ENCODE results near the gene CEP192. TPM values are rescaled to one million over a fixed set of nuclear protein-coding genes. Genes with fewer than 3 reads are reported as not detected.
A peak's percentile ranks its signal among the peaks of the same experiment; 100 is the strongest.

The CEP192 gene
- total and polyA plus RNA-seq, 10 of the 15 experiments (the other 5 are each of a cell fraction or from before 2014, with no cell fraction given) = 15.4 to 58.2 (median 29.6) TPM

DNA sequence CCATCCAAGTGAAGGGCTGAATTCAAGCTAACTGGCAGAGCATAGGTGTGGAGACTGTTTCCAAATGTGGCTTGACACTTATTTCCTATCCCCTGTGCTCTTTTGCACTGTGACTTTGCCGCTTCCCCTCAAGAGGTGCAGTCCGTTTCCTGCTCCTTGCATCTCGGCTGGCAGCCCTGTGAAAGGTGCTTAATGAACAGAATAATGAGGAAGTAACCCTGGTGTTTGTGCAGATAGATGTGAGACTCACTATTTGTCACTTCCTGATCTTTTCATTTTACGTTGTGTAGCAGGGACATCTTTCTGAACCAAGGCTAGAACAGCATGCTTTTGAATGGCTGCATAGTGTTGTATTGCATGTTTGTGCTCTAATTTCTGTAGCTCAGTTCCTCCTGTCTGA is 60.8 kb downstream of the CEP192 start:
- Histone ChIP-seq H2AFZ (ENCODE audit: control insufficient read depth, low read depth, low read length) (peak overlapping the region; percentile 6; the same call in 1 of the 2 replicates), H4K20me1 (ENCODE audit: control insufficient read depth, insufficient read depth) (no peaks in the 10 kb centered on the region), H3K9ac (ENCODE audit: control insufficient read depth, insufficient read depth, low read length) (no peak overlapping the region), H3K9me3 (replicated peaks; ENCODE audit: control insufficient read depth, insufficient read depth, low read length) (no peaks in the 10 kb centered on the region), H3K36me3 (ENCODE audit: control insufficient read depth in 2 of 2, insufficient read depth in 2 of 2, low read length in 1 of 2) (peaks cover 27 to 57% of the 10 kb centered on the region in 2 experiments), H3K4me3 (no peak overlapping the region), H3K4me2 (ENCODE audit: control insufficient read depth, insufficient read depth) (no peak overlapping the region), H3K27ac (ENCODE audit: control insufficient read depth, insufficient read depth) (no peak overlapping the region), H3K4me1 (ENCODE audit: control insufficient read depth, insufficient read depth, low read length) (no peaks in the 10 kb centered on the region), H3K79me2 (ENCODE audit: control insufficient read depth, insufficient read depth, low read length) (no peaks in the 10 kb centered on the region), H3K27me3 (replicated peaks in 1 of 2; ENCODE audit: control insufficient read depth in 2 of 2, insufficient read depth in 2 of 2, low read length in 1 of 2) (no peaks in the 10 kb centered on the region)
- in situ Hi-C loops (cut with MboI) (no loop called here), intact Hi-C loops (cut with micrococcal nuclease; ENCODE audit: unreplicated experiment) (no loop called here)
- CTCF ChIA-PET = no interaction called here
- peak; percentile 64 for FAIRE-seq
- RAD21 ChIA-PET (ENCODE audit: unreplicated experiment) = no interaction called here
- SMC1A ChIA-PET (ENCODE audit: uncharacterized antibody, unreplicated experiment) = interaction anchor here (0.9 kb wide), 1 partner anchor 14 kb away, joined by 3 read pairs; no protein-coding TSS in a partner anchor
- no TSS peak for BruUV-seq (replicated peaks)
- TF ChIP-seq, protein P1, sequence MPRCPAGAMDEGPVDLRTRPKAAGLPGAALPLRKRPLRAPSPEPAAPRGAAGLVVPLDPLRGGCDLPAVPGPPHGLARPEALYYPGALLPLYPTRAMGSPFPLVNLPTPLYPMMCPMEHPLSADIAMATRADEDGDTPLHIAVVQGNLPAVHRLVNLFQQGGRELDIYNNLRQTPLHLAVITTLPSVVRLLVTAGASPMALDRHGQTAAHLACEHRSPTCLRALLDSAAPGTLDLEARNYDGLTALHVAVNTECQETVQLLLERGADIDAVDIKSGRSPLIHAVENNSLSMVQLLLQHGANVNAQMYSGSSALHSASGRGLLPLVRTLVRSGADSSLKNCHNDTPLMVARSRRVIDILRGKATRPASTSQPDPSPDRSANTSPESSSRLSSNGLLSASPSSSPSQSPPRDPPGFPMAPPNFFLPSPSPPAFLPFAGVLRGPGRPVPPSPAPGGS (IDR thresholded peaks at IDR 0.05; ENCODE audit: borderline replicate concordance, insufficient read depth, low read depth, low read length, poor library complexity, severe bottlenecking) = no peak
- TF ChIP-seq SPI1 (IDR thresholded peaks at IDR 0.05; ENCODE audit: borderline replicate concordance, insufficient read depth, low read depth, low read length) = 0 out of 2 replicates have a peak, but pooled peaks have one; percentile 36
- no peak for TF ChIP-seq TBL1XR1 (IDR thresholded peaks at IDR 0.05; ENCODE audit: low read depth, low read length)
- WGBS (ENCODE audit: insufficient coverage, insufficient replicate concordance, low lambda C conversion rate, missing lambda C conversion rate) = 5% methylated on average over 4 of the region's 4 CpGs
- ATAC-seq = peak; percentile 67
- DNase-seq (ENCODE audit: low read depth, low spot score) = peak; percentile 17
- POLR2A ChIA-PET = no interaction called here

DNA sequence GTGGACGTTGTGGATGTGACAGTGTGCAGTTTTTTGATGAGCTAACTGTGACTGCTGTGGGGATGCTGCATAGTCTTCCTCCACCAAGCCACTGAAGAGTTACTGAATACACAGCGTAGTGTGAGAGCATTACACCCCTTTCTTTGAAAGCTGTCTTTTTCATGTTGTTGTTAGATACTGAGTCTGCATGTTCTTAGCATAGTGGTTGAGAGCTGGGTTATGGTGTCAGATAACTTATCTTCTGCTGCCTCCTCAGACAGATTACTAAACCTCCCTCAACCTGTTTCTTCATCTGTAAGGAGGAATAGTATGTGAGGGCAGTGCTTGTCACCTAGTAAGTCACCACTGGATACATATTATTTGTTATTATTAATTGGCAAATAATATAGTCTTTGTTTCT is 63.2 kb downstream of the CEP192 start:
- Histone ChIP-seq H3K79me2 (ENCODE audit: control insufficient read depth, insufficient read depth, low read length) (no peaks in the 10 kb centered on the region), H3K9ac (ENCODE audit: control insufficient read depth, insufficient read depth, low read length) (no peak overlapping the region), H4K20me1 (ENCODE audit: control insufficient read depth, insufficient read depth) (no peaks in the 10 kb centered on the region), H2AFZ (ENCODE audit: control insufficient read depth, low read depth, low read length) (no peak overlapping the region), H3K27ac (ENCODE audit: control insufficient read depth, insufficient read depth) (no peak overlapping the region), H3K4me3 (no peak overlapping the region), H3K4me1 (ENCODE audit: control insufficient read depth, insufficient read depth, low read length) (no peaks in the 10 kb centered on the region), H3K36me3 (ENCODE audit: control insufficient read depth in 2 of 2, insufficient read depth in 2 of 2, low read length in 1 of 2) (peaks cover 33 to 53% of the 10 kb centered on the region in 2 experiments), H3K4me2 (ENCODE audit: control insufficient read depth, insufficient read depth) (no peak overlapping the region), H3K9me3 (replicated peaks; ENCODE audit: control insufficient read depth, insufficient read depth, low read length) (no peaks in the 10 kb centered on the region), H3K27me3 (replicated peaks in 1 of 2; ENCODE audit: control insufficient read depth in 2 of 2, insufficient read depth in 2 of 2, low read length in 1 of 2) (no peaks in the 10 kb centered on the region)
- DNase-seq (ENCODE audit: low read depth, low spot score) = no peak
- FAIRE-seq = no peak
- ChIA-PET SMC1A (ENCODE audit: uncharacterized antibody, unreplicated experiment) (interaction anchor here (1.0 kb wide), 2 partner anchors 27 to 54 kb away, joined by 3 read pairs; no protein-coding TSS in a partner anchor), POLR2A (no interaction called here), RAD21 (ENCODE audit: unreplicated experiment) (interaction anchor here (0.5 kb wide), 1 partner anchor 347 kb away, joined by 3 read pairs; no protein-coding TSS in a partner anchor), CTCF (interaction anchor here (0.6 to 1.8 kb wide), 5 partner anchors 9 to 105 kb away, joined by 3 to 4 read pairs (median 3); no protein-coding TSS in a partner anchor)
- WGBS (ENCODE audit: insufficient coverage, insufficient replicate concordance, low lambda C conversion rate, missing lambda C conversion rate) = 97% methylated on average over 2 of the region's 2 CpGs
- ATAC-seq = no peak
- no TSS peak for BruUV-seq (replicated peaks)
- in situ Hi-C loops (cut with MboI) (no loop called here), intact Hi-C loops (cut with micrococcal nuclease; ENCODE audit: unreplicated experiment) (no loop called here)
- TF ChIP-seq, protein P2, sequence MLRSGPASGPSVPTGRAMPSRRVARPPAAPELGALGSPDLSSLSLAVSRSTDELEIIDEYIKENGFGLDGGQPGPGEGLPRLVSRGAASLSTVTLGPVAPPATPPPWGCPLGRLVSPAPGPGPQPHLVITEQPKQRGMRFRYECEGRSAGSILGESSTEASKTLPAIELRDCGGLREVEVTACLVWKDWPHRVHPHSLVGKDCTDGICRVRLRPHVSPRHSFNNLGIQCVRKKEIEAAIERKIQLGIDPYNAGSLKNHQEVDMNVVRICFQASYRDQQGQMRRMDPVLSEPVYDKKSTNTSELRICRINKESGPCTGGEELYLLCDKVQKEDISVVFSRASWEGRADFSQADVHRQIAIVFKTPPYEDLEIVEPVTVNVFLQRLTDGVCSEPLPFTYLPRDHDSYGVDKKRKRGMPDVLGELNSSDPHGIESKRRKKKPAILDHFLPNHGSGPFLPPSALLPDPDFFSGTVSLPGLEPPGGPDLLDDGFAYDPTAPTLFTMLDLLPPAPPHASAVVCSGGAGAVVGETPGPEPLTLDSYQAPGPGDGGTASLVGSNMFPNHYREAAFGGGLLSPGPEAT (IDR thresholded peaks at IDR 0.05; ENCODE audit: low read depth) = no peak
- TF ChIP-seq, protein P3, sequence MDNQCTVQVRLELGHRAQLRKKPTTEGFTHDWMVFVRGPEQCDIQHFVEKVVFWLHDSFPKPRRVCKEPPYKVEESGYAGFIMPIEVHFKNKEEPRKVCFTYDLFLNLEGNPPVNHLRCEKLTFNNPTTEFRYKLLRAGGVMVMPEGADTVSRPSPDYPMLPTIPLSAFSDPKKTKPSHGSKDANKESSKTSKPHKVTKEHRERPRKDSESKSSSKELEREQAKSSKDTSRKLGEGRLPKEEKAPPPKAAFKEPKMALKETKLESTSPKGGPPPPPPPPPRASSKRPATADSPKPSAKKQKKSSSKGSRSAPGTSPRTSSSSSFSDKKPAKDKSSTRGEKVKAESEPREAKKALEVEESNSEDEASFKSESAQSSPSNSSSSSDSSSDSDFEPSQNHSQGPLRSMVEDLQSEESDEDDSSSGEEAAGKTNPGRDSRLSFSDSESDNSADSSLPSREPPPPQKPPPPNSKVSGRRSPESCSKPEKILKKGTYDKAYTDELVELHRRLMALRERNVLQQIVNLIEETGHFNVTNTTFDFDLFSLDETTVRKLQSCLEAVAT (IDR thresholded peaks at IDR 0.05) = no peak
- TF ChIP-seq POLR2A (IDR thresholded peaks at IDR 0.05; ENCODE audit: low read depth, low read length) = no peak
- TF ChIP-seq, protein P4, sequence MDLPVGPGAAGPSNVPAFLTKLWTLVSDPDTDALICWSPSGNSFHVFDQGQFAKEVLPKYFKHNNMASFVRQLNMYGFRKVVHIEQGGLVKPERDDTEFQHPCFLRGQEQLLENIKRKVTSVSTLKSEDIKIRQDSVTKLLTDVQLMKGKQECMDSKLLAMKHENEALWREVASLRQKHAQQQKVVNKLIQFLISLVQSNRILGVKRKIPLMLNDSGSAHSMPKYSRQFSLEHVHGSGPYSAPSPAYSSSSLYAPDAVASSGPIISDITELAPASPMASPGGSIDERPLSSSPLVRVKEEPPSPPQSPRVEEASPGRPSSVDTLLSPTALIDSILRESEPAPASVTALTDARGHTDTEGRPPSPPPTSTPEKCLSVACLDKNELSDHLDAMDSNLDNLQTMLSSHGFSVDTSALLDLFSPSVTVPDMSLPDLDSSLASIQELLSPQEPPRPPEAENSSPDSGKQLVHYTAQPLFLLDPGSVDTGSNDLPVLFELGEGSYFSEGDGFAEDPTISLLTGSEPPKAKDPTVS (IDR thresholded peaks at IDR 0.05; ENCODE audit: low read depth, low read length) = no peak
